Esophagus (tissue), 2 donors: ENCODE data around the gene PIP5K1C. TPM values are rescaled to one million over a fixed set of nuclear protein-coding genes. Genes with fewer than 3 reads are reported as not detected.
"Not testable (repeated sequence)": the region's sequence is repeated elsewhere in the genome, so short reads cannot be mapped to it uniquely, and the experiment has no call there.

ENCODE experiments used
- H3K27ac ChIP-seq, 2 donors: one replicate each; pipeline ENCODE4 v1.5.1; 2013; ENCODE audit warnings: low read depth in 2 of 2, mild to moderate bottlenecking in 2 of 2, inconsistent platforms in 1 of 2, low read length in 1 of 2, moderate library complexity in 1 of 2
- H3K27me3 ChIP-seq, 2 donors: one replicate each; pipeline ENCODE4 v1.6.1; 2013; ENCODE audit warnings: low read length in 2 of 2, control low read depth in 1 of 2, mild to moderate bottlenecking in 1 of 2; ENCODE audit not compliant: insufficient read depth in 2 of 2, control insufficient read depth in 1 of 2
- H3K36me3 ChIP-seq, 2 donors: one replicate each; pipeline ENCODE4 v1.6.1; 2013; ENCODE audit warnings: low read length in 1 of 2; ENCODE audit not compliant: control insufficient read depth in 2 of 2, insufficient read depth in 2 of 2
- H3K4me1 ChIP-seq, 2 donors: one replicate each; pipeline ENCODE4 v1.6.1; 2013; ENCODE audit warnings: low read length in 1 of 2; ENCODE audit not compliant: control insufficient read depth in 2 of 2, insufficient read depth in 2 of 2
- H3K4me3 ChIP-seq, 2 donors: one replicate each; pipeline ENCODE4 v1.5.1; 2013; ENCODE audit warnings: low read length in 2 of 2, mild to moderate bottlenecking in 2 of 2, low read depth in 1 of 2, moderate library complexity in 1 of 2
- H3K9me3 ChIP-seq, 2 donors: one replicate each; pipeline ENCODE4 v1.6.1; 2013; ENCODE audit warnings: mild to moderate bottlenecking in 2 of 2, low read depth in 1 of 2, low read length in 1 of 2, moderate library complexity in 1 of 2; ENCODE audit not compliant: control insufficient read depth in 2 of 2, insufficient read depth in 1 of 2
- WGBS, 2 donors: extraction: QIAGEN DNeasy Blood & Tissue Kit; methylation state at CpG; one replicate each; pipeline ENCODE4 v1.1.7; 2013; 5-methylcytosine and 5-hydroxymethylcytosine counted together
- polyA plus RNA-seq, 2 donors: library from polyadenylated mRNA; stranded (reverse); fragments of 200-250 nt; gene quantifications; one replicate each; pipeline ENCODE4 v1.2.3, GENCODE V29; 2013
- donor health status: healthy with polysubstance abuse.
- donor health status: Bipolar disorder and iron deficiency.

The PIP5K1C gene
- polyA plus RNA-seq, 2 donors: 10.4 to 18.1 TPM

DNA sequence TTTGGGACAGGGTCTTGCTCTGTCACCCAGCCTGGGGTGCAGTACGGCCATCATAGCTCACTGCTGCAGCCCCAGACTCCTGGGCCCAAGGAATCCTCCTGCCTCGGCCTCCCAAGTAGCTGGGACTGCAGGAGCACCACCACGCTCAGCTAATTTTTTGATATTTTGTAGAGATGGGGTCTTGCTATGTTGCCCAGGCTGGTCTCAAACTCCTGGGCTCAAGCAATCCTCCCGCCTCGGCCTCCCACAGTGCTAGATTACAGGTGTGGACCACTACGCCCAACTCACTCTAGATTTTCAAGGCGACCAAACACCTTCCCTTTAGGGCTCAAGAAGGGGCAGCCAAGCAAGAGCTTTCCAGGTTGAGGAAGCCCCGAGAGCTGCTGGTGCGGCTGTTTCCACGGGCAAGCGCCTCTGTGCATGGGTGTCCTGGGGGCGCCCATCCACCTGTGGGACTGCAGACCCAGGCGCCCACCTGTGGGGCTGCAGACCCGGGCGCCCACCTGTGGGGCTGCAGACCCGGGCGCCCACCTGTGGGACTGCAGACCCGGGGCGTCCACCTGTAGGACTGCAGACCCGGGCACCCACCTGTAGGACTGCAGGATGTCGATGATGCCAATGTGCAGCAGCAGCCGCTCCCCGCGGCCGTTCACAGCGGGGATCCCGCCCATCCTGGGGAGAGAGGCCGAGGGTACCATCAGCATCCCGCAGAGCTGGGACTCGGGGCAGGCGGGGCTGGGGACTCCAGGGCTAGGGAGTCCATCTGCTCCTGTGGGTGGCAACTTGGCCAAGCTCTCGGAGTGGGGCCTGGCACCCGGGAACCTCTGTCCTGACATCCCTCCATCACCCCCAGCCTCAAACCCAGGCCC is 52.0 kb downstream of the PIP5K1C start:
- no peaks in the 10 kb centered on the region for H3K27me3 ChIP-seq
- H3K9me3 ChIP-seq: no peaks in the 10 kb centered on the region
- no peak overlapping the region for H3K27ac ChIP-seq
- WGBS, 2 donors: 94% methylated on average over 33 of the region's 33 CpGs
- H3K4me1 ChIP-seq: peaks cover 0 to 4% of the 10 kb centered on the region in 2 donors
- no peak overlapping the region for H3K4me3 ChIP-seq
- H3K36me3 ChIP-seq: peaks cover 5 to 44% of the 10 kb centered on the region in 2 donors

DNA sequence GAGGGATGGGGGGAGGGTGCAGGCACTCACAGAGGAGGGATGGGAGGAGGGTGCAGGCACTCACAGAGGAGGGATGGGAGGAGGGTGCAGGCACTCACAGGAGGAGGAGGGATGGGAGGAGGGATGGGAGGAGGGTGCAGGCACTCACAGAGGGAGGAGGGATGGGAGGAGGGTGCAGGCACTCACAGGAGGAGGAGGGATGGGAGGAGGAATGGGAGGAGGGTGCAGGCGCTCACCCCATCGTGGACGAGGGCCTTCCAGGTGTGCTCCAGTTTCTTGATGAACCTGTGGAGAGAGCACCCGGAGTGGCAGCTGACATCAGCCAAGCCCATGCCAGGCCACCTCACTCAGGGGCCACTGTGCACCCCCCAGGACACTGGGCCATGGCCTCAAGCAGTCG is 53.2 kb downstream of the PIP5K1C start:
- H3K4me3 ChIP-seq, H3K4me1 ChIP-seq, H3K9me3 ChIP-seq, H3K27ac ChIP-seq, H3K27me3 ChIP-seq: not testable (repeated sequence)
- H3K36me3 ChIP-seq: peaks cover 5 to 50% of the 10 kb centered on the region in 2 donors
- 87 to 95% methylated on average over 5 of the region's 5 CpGs for WGBS, 2 donors

DNA sequence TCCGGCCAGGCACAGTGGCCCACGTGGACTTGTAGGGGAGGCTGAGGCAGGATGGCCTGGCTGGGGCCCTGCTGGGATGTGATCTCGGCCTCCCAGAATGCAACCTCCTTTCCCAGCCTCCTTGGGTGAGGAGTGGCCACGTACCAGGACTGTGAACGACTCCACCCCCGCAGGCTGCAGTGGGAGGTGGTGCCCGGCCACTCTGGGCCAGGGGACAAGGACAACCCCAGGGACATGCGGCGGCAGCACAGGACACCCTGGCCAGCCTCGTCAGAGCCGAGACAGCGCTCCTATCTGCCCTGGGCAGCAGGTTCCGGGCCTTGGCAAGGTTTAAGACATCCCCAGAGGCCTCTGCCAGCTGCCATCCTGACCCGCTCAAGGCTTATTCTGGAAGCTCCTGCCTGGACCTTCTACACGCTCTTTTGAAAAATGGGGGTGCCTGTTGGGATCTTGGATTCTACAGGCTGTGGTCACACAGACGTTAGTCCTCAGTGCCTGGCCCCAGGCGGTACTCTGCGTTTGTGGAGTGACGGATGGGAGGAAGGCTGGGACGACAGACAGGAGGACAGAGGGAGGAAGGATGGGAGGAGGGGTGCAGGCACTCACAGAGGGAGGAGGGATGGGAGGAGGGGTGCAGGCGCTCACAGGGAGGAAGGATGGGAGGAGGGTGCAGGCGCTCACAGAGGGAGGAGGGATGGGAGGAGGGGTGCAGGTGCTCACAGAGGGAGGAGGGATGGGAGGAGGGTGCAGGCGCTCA is 53.8 kb downstream of the PIP5K1C start:
- H3K27me3 ChIP-seq: no peaks in the 10 kb centered on the region
- H3K4me3 ChIP-seq: no peak overlapping the region
- peaks cover 5 to 47% of the 10 kb centered on the region in 2 donors for H3K36me3 ChIP-seq
- no peak overlapping the region for H3K27ac ChIP-seq
- H3K4me1 ChIP-seq: peaks cover 0 to 4% of the 10 kb centered on the region in 2 donors
- WGBS, 2 donors: 88 to 90% methylated on average over 23 of the region's 23 CpGs
- no peaks in the 10 kb centered on the region for H3K9me3 ChIP-seq

DNA sequence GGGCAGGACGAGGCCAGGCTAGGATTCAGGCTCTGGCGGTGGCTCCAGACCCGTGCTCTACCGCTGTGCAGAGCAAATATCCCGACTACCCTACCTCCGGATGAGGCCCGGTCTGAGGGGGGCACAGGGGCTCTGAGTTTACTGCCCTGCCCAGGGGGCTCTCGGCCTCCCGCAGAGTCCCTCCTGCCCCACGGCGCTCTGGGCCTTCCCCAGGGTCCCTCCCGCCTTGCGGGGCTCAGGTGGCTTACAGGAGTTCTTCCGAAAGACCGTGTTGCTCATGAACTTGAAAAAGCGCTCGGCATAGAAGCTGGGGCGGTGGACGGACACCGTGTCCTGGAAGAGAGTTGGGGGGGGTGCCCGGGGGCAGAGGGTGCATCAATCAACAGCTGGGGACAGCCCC is 54.5 kb downstream of the PIP5K1C start:
- 90 to 91% methylated on average over 21 of the region's 21 CpGs for WGBS, 2 donors
- Histone ChIP-seq H3K4me1 (peaks cover 0 to 4% of the 10 kb centered on the region in 2 donors), H3K9me3 (no peaks in the 10 kb centered on the region), H3K27me3 (no peaks in the 10 kb centered on the region), H3K36me3 (peaks cover 5 to 44% of the 10 kb centered on the region in 2 donors), H3K4me3 (no peak overlapping the region), H3K27ac (no peak overlapping the region)

DNA sequence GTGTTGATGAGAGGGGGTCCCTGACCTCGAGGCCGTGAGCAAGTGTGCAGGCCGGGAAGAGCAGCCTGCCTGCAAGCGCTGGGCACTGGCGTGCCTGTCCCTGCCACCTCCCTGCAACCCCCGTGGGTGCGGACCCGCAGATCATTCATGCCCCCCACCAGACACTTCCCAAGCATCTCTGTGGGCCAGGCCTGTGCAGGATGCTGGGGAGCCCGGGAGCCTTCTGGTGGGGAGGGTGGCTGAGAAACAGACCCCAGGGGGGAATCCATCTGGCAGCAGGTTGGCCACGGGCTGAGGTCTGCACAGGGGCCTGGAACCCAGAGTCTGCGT is 55.2 kb downstream of the PIP5K1C start:
- Histone ChIP-seq H3K27ac (no peak overlapping the region), H3K9me3 (no peaks in the 10 kb centered on the region), H3K36me3 (peaks cover 5 to 41% of the 10 kb centered on the region in 2 donors), H3K4me1 (peaks cover 0 to 4% of the 10 kb centered on the region in 2 donors), H3K27me3 (no peaks in the 10 kb centered on the region), H3K4me3 (no peak overlapping the region)
- 73 to 74% methylated on average over 11 of the region's 11 CpGs for WGBS, 2 donors

DNA sequence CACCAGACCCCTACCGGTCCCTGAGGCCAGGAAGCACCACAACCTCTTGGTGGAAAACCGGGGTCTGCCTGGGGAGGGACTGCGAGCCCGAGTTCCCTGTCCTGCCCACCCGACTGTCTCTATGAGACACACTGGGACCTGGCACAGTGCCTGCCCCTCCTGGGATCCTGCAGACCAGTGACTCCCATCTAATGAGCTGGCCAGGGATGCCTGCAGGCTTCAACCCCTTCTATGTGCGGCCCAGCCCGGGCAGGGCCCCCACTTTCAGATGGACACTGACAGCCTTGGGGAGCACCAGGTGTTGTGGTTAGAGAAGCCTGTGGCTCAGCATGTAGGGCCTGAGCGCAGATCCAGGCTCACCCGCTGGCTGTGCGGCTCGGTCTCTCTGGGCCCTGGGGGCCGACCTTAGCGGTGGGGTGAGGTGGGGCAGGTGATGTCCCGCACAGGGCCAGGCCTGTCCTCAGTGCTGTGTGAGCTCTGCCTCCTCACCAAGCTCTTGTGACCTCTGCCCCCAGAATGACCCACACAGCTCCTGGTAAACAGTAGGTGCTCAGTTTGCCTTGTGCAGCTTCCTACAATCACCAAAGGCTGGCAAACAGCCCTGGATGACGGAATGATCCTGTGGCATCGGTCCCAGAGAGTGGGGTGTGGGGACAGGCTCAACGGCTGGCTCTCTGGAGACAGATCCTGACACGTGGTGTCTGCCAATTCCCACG is 55.8 kb downstream of the PIP5K1C start:
- H3K36me3 ChIP-seq: peaks cover 5 to 43% of the 10 kb centered on the region in 2 donors
- H3K27ac ChIP-seq: no peak overlapping the region
- 73 to 77% methylated on average over 19 of the region's 19 CpGs for WGBS, 2 donors
- no peak overlapping the region for H3K4me3 ChIP-seq
- peaks cover 0 to 4% of the 10 kb centered on the region in 2 donors for H3K4me1 ChIP-seq
- no peaks in the 10 kb centered on the region for H3K9me3 ChIP-seq
- no peaks in the 10 kb centered on the region for H3K27me3 ChIP-seq

DNA sequence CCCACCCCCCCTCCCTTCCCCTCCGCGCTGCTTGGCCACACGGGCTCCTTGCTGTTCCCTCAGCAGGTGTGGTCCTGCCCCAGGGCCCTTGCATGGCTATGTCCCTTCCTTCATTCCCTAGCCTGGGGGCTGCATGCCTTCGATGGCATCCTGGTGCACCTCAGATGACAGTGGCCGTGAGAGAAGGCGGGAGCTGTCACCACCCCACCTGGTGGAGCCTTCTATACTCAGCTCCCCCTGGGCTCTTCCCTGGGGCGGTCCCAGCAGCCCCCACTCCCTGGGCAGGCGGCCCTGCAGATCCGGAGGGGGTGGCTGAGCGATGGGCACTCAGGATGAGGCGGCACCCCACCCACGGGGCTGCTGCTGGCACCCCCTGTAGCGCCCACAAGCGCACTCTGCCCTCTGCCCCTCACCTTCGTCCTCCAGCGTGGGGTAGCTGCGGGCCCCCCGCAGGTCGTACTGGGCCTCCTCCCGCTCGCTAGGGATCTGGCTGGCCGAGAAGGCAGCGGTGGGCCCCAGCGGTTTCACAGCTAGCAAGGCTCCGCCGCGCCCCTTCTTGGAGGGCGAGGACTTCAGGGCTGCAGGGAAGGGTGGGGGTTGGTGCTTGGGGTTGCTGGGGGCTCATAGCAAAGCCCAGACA is 56.5 kb downstream of the PIP5K1C start:
- H3K9me3 ChIP-seq: no peaks in the 10 kb centered on the region
- no peaks in the 10 kb centered on the region for H3K27me3 ChIP-seq
- H3K4me3 ChIP-seq: no peak overlapping the region
- H3K27ac ChIP-seq: no peak overlapping the region
- H3K36me3 ChIP-seq: peaks cover 4 to 43% of the 10 kb centered on the region in 2 donors
- peaks cover 0 to 4% of the 10 kb centered on the region in 2 donors for H3K4me1 ChIP-seq
- WGBS, 2 donors: 93 to 94% methylated on average over 28 of the region's 28 CpGs

DNA sequence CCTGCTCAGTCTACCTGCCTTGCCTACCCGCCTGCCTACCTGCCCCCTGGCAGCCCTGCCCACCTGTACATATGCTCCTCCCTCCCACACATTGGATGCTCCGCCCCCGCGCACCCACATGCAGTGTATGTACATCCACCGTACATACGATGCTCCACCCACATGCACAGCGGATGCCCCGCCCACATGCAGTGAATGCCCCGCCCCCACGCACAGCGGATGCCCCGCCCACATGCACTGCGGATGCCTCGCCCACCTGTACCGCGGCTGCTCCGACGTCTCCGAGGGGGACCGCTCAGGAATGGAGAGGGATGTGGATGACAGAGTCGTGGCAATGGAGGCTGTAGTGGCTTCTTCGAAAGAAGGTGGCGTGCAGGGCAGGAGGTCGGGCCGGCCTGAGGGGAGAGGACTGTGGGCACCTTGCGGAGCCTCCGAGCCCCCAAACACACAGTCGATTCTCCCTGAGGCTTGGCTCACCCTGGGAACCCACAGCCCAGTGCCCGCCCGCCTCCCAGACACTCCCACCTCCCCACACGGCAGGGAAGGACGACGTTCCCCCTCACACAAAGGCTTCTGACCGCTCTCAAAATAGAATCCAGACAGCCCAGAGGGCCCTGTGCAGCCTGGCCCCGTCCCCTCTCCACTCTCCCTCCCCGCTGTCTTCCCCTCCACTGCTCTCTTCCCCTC is 57.1 kb downstream of the PIP5K1C start:
- peaks cover 0 to 43% of the 10 kb centered on the region in 2 donors for H3K36me3 ChIP-seq
- 90 to 92% methylated on average over 36 of the region's 36 CpGs for WGBS, 2 donors

More for the DNA sequence above, 57.1 kb downstream of the PIP5K1C start:
- Histone ChIP-seq H3K4me1 (peaks cover 0 to 4% of the 10 kb centered on the region in 2 donors), H3K27me3 (no peaks in the 10 kb centered on the region), H3K27ac (no peak overlapping the region), H3K4me3 (no peak overlapping the region), H3K9me3 (no peaks in the 10 kb centered on the region)
